Right ventricle myocardium inferior (tissue), 1 donor: ENCODE results near the gene IVD. TPM values are rescaled to one million over a fixed set of nuclear protein-coding genes. Genes with fewer than 3 reads are reported as not detected.

Source experiments
- ATAC-seq: fragments of 200-7000 bp; cut with Tn5 transposase; one replicate; pipeline ENCODE4 v1.9.1; 2020; ENCODE audit warnings: mild to moderate bottlenecking, moderate library complexity
- DNase-seq: peaks from one replicate; pipeline ENCODE4 v3.0.0; 2021; ENCODE audit errors: missing footprints
- intact Hi-C: fragments of 100-400 bp; cut with DNase I; formaldehyde crosslinking; loops from one replicate; pipeline ENCODE4 v1.11.0; 2022
- total RNA-seq: library from RNA; stranded (reverse); fragmentation: NEBNext Ultra II Directional; extraction: Animal tissue kit (Norgen Biotek cat#: 25700); gene quantifications from one replicate; pipeline ENCODE4 v1.2.1, GENCODE V29; 2021
- donor health status: DM: no; HTN: yes; CAD: no; lungs with severe emphysema.

The IVD gene
- total RNA-seq, 1 donor from 2014 or later, result 88.6 TPM

DNA sequence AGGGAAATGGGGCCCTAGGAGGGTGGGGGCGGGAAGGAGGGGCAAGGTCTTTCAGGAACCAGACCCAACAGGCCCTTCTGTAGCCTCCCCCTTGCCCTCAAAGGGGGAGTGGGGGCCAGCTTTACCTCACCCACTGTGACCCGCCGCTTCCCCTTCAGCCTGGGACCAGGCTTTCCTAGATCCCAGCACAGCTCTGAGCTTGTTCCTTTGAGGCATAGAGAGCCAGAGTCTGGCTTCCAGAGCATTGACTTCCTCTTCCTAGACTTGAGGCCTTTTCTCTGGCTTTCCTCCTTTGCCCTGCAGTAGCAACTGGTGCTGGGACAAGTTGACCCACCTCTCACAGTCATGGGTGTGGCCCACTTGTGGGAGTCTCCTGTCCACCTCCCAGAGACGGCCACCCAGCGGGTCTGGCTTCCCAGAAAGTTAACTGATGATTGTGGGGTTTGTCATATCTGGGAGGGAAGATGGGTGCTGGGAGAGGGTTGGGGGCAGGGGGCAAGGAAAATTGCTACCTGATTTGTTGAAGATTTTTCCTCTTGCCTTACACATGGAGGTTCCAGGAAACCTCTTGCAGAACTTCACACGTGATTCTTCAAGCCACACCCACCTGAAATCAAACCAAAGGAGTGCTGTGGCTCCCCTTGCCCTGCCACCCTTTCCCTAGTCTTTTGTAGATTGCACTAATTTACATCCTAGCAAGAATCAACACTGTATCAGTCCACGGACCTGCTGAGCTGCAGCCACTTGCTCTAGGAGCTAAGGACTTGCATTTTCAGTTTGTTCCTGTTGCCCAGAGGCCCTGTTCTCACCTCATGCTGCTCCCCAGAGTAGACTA is 61.0 kb downstream of the IVD start:
- DNase-seq (no peak), ATAC-seq (no peak)

DNA sequence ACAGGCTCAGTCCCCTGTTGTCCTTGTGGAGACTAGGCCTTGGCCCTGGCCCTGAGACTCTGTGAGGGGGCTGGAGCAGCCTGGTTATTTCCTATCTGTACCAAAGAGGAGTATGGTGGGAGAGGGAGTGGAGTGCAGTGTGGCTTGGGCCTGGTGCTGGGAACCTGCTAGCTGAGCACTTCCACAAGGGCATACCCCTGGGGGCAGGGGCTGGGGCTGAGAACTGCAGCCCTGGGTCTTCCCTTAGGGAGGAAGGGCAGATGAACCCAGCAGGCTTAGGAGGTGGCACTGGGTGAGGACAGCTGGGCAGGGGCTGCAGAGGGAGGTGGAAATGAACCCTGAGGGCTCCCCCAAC is 61.6 kb downstream of the IVD start:
- intact Hi-C loops, result no loop called here
- ATAC-seq (no peak), DNase-seq (no peak)

More for the DNA sequence above, 61.0 kb downstream of the IVD start:
- intact Hi-C loops, result no loop called here

DNA sequence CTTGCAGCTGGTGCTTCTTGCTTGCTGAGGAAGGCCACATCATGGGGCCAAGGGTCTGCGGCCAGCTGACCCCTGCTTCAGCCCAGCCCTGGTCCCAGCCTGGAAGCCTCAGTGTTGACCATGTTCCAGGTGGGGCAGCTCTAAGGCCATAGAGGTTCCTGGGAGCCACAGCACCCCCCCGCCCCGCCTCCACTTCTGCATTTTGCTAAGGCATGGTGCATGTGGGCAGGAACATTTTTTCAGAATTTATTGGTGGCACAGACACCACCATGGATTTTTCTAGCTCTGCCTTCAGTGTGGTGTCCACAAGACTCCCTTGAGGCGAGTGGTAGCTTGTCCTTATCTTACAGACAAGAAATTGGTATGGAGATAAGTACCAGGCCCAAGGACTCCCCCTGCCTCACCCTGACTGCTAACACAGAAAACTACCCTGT is 63.3 kb downstream of the IVD start:
- no peak for ATAC-seq
- intact Hi-C loops, result no loop called here

DNA sequence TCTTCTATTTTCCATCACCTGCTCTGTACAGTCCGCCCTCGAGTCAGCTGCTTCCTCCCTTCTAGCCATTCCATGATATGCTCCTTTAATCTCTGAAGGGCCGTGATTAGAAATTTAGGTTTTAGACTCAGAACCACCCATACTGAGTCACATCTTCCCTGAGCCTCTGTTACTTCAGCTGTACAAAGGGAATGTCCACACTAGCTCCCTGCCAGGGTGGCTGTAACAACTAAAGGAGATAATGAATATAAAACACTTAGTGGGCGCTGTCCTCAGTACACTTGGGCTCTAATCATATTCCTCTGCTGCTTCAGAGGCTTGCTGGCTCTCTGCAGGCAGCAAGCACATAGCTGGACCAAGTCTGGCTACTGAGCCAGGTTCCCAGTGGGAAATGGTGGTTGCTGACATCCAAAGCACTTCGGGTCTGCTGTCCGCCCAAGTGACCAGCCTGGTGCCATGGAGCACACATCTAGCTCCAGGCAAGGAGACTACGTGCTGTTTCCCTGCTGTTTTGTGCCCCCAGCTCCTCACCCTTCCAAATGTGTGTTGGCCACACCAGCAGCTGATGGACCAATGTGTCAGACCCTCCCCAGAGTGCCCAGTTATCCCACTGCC is 64.3 kb downstream of the IVD start:
- no peak for DNase-seq
- intact Hi-C loops, result no loop called here
- no peak for ATAC-seq

More for the DNA sequence above, 63.3 kb downstream of the IVD start:
- DNase-seq, result no peak

DNA sequence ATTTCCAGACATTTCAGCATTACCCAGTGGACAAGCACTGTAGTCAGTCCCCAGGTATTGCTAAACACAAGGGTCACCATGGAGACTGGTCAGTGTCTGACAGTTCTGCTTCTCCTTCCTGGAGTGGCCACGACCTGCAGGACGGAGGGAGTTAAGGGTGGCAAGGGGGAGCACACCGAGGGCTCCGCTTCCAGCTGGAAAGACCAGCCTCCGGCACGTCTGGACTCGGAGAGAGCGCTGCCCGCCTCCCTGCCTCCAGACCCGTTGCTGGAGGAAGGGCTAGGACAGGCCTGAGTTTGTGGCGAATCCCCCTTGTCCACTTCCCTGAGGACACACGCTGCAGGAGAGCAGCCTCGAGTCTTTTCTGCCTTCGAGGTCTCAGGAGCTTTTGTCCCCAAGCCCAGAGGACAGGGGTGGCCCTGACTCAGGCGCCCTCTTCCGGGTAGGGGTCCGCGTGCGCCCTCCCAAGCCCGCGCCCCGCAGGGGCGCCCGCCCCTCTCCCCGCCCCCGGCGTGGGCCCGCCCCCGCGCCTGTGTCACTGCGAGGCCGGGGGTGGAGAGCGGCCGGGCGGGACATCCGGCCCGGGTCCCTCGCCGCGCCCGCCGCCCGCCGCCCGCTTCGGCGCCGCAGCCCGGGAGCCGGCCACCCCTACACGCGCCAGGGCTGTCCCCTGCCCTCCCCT is 65.0 kb downstream of the IVD start, which contains the start of gene CHST14:
CHST14 (plus strand) TSS at position 562 of the 682 bp plus-strand sequence. CDS start 230 bp downstream, outside the sequence.
- DNase-seq, result peak; percentile 87
- peak; percentile 89 for ATAC-seq

More for the DNA sequence above, 65.0 kb downstream of the IVD start, which contains the start of gene CHST14:
- intact Hi-C loops, result no loop called here

Other genes starting within 250 kb of the IVD start
- gene BUB1B, start 244.7 kb upstream of the IVD start, total RNA-seq, result 2.4 TPM
- gene PAK6, start 166.7 kb upstream of the IVD start, total RNA-seq, result 10.1 TPM
- gene ANKRD63, start 122.7 kb upstream of the IVD start, total RNA-seq, result 0.92 TPM
- 8.2 TPM for gene PLCB2, start 97.9 kb upstream of the IVD start, total RNA-seq
- gene INAFM2, start 82.1 kb upstream of the IVD start, total RNA-seq, result 55.6 TPM
- 162 TPM for gene CCDC9B, start 64.9 kb upstream of the IVD start, total RNA-seq
- gene PHGR1, start 54.8 kb upstream of the IVD start, total RNA-seq, result not detected
- 3.9 TPM for gene DISP2, start 47.6 kb upstream of the IVD start, total RNA-seq
- gene KNSTRN, start 23.1 kb upstream of the IVD start, total RNA-seq, result 8.5 TPM
- 17.7 TPM for gene BAHD1, start 35.2 kb downstream of the IVD start, total RNA-seq
- gene CHST14, start 65.2 kb downstream of the IVD start, total RNA-seq, result 7.6 TPM
- gene CCDC32, start 159.2 kb downstream of the IVD start, total RNA-seq, result 15.6 TPM
- gene RPUSD2, start 163.5 kb downstream of the IVD start, total RNA-seq, result 8.3 TPM
- gene KNL1, start 188.5 kb downstream of the IVD start, total RNA-seq, result 0.54 TPM